ENCODE results near the gene TPRA1. TPM values are rescaled to one million over a fixed set of nuclear protein-coding genes. Genes with fewer than 3 reads are reported as not detected.

Gene TPRA1
- 31.3 TPM for polyA plus RNA-seq (ENCODE audit: insufficient read length)
- long read RNA-seq, donor 1, transcript TPRA1-202 (11 exons, 1,933 nt) = major isoform, 17 of 17 reads
- long read RNA-seq, donor 1, partial matches to known transcripts = 0 of 17 reads
- long read RNA-seq, donor 1, other reads (novel, unspliced or antisense) = 0 of 17 reads
- long read RNA-seq, donor 2, transcript TPRA1-202 (11 exons, 1,933 nt) = major isoform, 18 of 127 reads
- long read RNA-seq, donor 2, partial matches to known transcripts = 81 of 127 reads
- long read RNA-seq, donor 2, other reads (novel, unspliced or antisense) = 26 of 127 reads
- long read RNA-seq, donor 3, transcript TPRA1-202 (11 exons, 1,933 nt) = major isoform, 8 of 9 reads
- long read RNA-seq, donor 3, partial matches to known transcripts = 0 of 9 reads
- long read RNA-seq, donor 3, other reads (novel, unspliced or antisense) = 0 of 9 reads
- long read RNA-seq, donor 4, partial matches to known transcripts = 0 of 2 reads
- long read RNA-seq, donor 4, other reads (novel, unspliced or antisense) = 0 of 2 reads
- long read RNA-seq, donor 5, transcript TPRA1-202 (11 exons, 1,933 nt) = major isoform, 21 of 22 reads
- long read RNA-seq, donor 5, partial matches to known transcripts = 0 of 22 reads
- long read RNA-seq, donor 5, other reads (novel, unspliced or antisense) = 0 of 22 reads
- long read RNA-seq, donor 6, transcript TPRA1-202 (11 exons, 1,933 nt) = major isoform, 10 of 11 reads
- long read RNA-seq, donor 6, partial matches to known transcripts = 0 of 11 reads
- long read RNA-seq, donor 6, other reads (novel, unspliced or antisense) = 0 of 11 reads
- long read RNA-seq, donor 7, transcript TPRA1-202 (11 exons, 1,933 nt) = major isoform, 16 of 20 reads
- long read RNA-seq, donor 7, partial matches to known transcripts = 0 of 20 reads
- long read RNA-seq, donor 7, other reads (novel, unspliced or antisense) = 0 of 20 reads
- long read RNA-seq, donor 8, transcript TPRA1-202 (11 exons, 1,933 nt) = major isoform, 7 of 41 reads
- long read RNA-seq, donor 8, partial matches to known transcripts = 28 of 41 reads
- long read RNA-seq, donor 8, other reads (novel, unspliced or antisense) = 5 of 41 reads

DNA sequence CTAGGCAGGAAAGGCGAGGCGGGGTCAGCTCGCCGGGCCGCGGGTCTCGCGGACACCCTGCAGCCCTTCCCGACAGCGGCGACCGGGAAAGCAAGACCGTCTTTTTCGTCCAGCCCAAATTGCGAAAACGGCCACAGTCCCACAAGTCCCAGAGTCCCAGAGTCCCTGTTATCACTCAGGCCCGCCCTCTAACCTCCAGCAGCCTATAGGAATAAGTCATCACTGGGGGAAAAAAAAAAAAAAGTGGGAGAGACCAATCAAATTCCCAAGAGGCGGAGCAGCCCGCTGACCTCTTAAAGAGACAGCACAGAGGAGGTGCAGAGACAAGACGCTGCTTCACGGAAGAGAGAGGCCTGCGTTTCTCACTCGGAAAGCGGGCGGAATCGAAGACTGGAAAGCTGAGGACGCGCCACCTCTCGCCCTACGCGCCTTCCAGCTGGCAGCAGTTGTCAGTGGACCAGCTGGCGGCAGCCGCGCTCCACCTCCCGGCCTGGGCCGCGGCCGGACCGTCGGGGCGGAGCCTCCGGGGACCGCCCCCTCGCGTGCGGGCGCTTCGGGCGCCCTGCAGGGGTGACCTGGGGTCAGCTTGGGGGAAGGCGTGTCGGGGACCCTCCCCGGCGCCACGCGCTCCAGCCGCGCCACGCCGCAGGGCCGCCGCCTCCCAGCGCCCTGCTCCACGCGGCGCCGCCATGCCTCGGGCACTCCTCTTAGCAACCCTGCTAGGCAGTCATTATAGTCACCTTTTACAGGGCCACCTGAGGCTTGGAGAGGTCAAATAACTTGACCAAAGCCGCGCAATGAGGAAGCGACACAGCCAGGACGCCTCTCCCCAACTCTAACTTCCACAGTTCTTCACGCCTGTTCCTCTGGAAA is at the start of gene TPRA1:
TSS of gene TPRA1 (minus strand) at position 141 of the 873 bp plus-strand sequence. CDS start 10,587 bp downstream, outside the sequence.
- DNase-seq = peak; percentile 98

GRCh38 chr3:127640042-127640355 is 49.5 kb upstream of the TPRA1 start:
- DNase-seq = no peak

GRCh38 chr3:127639173-127640041 is 48.9 kb upstream of the TPRA1 start:
- DNase-seq = no peak

GRCh38 chr3:127637971-127638370 is 47.4 kb upstream of the TPRA1 start:
- no peak for DNase-seq

- DNase-seq = no peak
Measured at GRCh38 chr3:127637546-127637945, 47.0 kb upstream of the TPRA1 start.

DNA sequence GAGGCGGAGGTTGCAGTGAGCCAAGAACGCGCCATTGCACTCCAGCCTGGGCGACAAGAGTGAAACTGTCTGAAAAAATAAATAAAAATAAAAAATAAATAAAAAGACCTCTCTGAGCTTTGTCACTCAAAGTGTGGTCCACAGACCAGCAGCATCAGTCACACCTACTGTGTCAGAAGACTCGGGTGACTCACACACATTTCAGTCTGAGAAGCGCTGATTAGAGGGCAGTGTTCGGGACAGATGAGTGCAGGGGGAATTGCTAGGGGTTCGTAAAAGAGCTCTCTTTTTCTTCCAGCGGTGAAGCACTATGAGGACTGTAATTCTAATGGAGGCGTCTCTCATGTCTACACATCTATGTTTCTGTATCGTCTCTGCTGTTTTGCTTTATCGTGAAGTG is 44.1 kb upstream of the TPRA1 start:
- DNase-seq = no peak

DNA sequence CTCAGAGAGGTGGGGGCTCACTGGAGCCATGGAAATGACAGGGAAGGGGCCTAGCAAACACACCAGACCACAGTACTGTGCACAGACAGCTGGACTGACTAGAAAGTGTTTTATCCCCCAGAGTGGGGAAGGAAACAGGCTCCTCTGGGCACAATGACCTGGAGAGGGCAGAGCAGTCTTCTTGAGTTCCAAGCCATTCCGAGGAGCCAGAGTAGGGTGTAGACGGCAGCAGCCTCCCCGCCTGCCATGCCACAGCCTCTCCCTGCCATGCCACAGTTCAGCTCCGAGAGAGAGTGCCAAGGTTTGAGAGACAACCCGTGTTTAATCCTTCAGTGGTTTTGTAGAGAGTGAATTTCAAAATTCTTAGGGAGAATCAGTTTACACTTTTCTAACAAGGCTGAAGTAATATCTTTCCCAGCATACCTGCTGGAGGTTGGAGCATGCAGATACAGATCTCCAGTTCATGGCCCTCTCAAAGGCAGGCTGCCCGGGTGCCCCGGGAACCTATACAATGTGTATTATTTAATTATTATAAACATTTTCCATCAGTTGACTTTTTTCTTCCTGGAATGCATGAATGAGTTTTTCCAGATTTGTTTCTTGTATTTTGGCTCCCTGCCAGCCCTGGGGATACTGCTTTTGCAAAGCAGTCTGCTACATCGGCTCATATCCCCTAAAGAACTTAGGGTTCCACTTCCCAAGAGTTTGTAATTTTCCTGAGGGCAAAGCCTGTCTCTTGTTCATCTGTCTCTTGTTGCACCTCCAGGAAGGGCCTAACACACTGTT is 41.7 kb upstream of the TPRA1 start:
- DNase-seq = no peak

DNA sequence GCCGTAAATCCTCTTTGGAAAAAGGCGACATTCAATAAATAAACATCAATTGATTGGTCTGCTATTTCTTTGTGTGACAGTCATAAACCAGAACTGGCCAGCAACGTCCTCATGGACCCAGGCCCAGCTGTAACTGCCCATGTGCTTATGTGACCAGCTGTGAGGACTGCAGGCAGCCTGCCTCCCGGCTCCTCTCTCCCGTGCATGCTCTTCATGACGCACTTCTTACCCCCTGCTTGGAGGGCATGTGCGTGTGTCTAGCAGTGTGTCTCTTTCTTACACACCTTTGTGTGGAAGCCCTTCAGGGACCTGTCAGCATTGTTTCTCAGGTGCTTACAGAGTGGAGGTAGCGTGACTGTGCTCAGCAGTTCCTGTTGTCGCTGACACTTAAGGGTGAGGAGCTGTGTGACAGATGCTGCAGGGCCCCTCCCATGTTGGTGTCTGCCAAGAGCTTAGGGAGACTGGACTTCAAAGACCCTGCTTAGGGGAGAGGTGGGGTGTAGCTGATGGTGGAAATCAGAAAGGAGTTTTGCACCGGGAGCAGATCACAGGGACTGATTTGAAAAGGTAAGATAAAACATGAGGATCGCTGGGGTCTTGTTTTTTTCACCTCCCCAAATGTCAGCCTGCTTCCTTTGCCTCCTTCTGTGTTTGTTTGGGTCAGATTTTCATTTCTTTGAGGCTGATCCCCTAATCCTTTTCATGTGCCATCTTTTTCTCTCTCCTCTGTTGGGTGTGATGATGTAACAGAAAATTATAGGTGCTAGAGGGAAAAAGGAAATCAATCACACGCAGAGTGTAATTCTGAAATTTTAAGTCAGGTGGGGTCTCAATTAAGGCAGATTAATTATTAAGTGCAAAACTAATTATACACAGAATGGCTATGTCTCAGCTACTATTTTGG is 40.5 kb upstream of the TPRA1 start:
- no peak for DNase-seq

DNA sequence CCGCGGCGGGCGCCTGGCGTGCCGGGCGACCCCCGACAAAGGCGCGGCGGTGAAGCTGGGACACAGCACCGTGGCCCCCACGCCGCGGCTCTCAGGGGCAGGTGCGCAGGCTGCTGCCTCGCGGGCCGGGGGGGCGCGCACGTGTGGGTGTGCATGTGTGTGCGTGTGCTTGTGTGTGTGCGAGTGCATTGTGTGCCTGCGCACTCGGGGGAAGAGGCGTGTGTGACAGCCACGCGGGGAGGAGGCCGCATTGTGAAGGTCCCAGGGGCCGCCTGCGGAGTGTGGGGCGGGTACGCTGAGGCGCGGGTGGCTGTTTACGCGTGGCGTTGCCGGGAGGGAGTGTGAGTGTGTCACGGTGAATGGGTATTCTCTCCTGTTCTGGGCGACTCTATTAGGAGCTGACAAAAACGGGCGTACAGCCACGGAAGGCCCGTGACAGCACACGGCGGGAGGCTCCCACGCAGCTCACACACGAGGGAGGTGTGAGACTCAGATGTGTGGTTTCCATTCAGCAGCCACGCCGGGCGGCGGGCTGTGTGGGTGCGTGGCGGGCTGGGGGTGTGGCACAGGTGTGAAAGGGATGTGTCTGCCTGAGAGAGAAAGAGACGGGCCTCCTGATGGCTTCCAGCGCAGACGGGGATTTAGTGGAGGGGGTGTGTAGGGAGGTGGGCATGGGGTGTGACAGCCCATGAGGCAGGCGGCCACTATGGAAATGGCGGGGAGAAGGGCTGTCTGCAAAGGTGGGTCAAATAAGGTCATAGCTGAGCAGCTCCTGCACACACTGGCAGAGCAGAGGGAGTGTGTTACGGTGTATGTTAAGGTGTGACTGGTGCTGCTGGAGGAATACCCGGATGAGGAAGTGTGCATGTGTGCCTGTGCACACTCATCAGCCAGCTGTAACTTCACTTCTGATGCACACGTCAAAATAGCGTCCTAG is 39.2 kb upstream of the TPRA1 start:
- DNase-seq = no peak

DNA sequence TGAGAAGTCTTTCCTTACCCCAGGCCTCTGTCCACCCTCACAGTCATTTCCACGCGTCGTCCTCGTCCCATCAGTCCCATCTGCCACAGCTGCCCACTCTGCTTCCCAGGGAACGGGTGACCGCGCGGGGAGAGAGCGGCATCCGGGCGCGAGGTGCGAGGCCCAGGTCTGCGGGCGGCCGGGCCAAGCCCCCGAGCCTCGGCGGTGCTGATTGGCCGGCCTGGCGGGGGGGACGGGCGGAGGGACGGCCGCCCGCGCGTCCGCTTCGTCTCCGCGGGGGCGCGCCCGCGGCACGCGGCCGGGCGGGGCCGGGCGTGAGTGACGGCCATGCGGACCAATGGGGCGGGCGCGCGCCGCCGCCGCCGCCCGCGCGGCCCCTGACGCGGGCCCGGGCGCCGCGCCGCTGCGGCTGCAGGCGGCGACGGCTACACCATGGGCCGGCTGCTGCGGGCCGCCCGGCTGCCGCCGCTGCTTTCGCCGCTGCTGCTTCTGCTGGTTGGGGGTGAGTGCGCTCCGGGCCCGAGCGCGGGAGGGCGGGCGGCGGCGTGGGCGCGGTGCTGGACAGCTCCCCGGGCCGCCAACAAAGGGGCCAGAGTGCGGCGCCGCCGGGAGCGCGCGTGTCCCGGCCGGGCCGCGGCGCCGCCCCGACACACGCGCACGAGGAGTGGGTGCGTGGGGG is 38.4 kb upstream of the TPRA1 start, which contains the start of gene PODXL2:
TSS of gene PODXL2 (plus strand) at position 398 of the 679 bp plus-strand sequence. CDS start at position 433, 35 bp downstream.
- DNase-seq = no peak

- no peak for DNase-seq
Measured at GRCh38 chr3:127628426-127628787, 37.9 kb upstream of the TPRA1 start.

GRCh38 chr3:127625821-127626220 is 35.3 kb upstream of the TPRA1 start:
- no peak for DNase-seq

- no peak for DNase-seq
Measured at GRCh38 chr3:127624063-127624462, 33.5 kb upstream of the TPRA1 start.

DNA sequence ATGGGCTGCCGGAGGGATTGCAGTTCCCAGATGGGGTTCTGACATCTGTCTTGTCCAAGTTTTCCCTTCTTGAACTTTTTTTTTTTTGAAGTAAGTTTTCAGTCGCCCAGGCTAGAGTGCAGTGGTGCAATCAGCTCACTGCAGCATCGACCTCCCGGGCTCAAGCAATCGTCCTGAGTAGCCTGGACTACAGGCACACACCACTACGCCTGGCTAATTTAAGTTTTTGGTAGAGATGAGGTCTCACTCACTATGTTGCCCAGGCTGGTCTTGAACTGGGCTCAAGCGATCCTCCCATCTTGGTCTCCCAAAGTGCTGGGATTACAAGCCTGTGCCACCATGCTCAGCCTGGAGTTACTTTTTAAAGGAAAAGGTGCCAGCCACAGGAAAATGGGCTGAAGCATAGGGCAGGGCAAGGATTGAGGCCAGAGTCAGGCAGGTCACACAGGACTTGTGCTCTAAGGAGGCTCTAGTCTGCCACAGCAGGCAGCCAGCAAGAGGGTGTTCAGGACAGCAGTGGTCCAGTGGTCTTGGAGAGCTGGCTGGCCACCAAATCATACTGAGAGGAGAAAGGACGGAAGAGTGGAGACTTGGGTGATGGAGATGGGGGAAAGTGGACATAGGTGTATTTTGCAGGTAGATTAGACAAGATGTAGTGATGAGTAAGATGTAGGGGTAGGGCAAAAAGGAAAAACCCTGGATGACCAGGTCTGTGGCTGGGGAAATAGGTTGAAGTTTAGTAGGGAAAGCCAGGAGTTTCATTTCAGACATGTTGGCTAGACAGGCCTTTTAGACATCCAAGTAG is 32.4 kb upstream of the TPRA1 start:
- no peak for DNase-seq

DNA sequence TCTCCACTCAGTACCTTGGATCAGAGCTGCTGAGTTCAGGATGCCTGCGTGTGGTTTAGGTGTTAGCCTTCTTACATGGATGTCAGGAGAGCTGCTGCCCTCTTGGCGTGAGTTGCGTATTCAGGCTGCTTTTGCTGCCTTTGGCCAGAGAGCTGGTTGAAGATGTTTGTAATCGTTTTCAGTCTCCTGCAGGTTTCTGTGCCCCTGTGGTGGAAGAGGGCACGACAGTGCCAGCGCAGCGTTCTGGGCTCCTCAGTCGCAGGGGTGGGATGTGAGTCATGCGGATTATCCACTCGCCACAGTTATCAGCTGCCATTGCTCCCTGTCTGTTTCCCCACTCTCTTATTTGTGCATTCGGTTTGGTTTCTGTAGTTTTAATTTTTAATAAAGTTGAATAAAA is 31.5 kb upstream of the TPRA1 start:
- no peak for DNase-seq
